HG03175 (cell line): Measurements from ENCODE around the gene ELOB.

Source experiments
- ATAC-seq: cut with Tn5 transposase; IDR thresholded peaks from one replicate; pipeline ENCODE4 v1.9.1; 2021; ENCODE audit warnings: mild to moderate bottlenecking, moderate library complexity; ENCODE audit not compliant: unreplicated experiment

Gene ELOB

GRCh38 chr16:2751577-2752034 lies 25.5 kb downstream of the ELOB start:
- no peak for ATAC-seq

- ATAC-seq, result no peak
Measured at GRCh38 chr16:2749936-2750335, 27.1 kb downstream of the ELOB start.

GRCh38 chr16:2749476-2749875 lies 27.6 kb downstream of the ELOB start:
- ATAC-seq, result no peak

GRCh38 chr16:2748757-2749455 lies 28.2 kb downstream of the ELOB start:
- no peak for ATAC-seq

- ATAC-seq, result no peak
Measured at GRCh38 chr16:2745961-2746360, 31.1 kb downstream of the ELOB start.

- no peak for ATAC-seq
Measured at GRCh38 chr16:2745116-2745890, 31.8 kb downstream of the ELOB start.

- no peak for ATAC-seq
Measured at GRCh38 chr16:2744711-2745110, 32.4 kb downstream of the ELOB start.

- ATAC-seq, result no peak
Measured at GRCh38 chr16:2743007-2743810, 33.9 kb downstream of the ELOB start.

- no peak for ATAC-seq
Measured at GRCh38 chr16:2742323-2743006, 34.6 kb downstream of the ELOB start.

GRCh38 chr16:2741168-2741567 lies 35.9 kb downstream of the ELOB start:
- ATAC-seq, result no peak

GRCh38 chr16:2740476-2740875 lies 36.6 kb downstream of the ELOB start:
- no peak for ATAC-seq

- no peak for ATAC-seq
Measured at GRCh38 chr16:2739625-2740430, 37.3 kb downstream of the ELOB start.

GRCh38 chr16:2738615-2739014 lies 38.5 kb downstream of the ELOB start:
- ATAC-seq, result no peak

GRCh38 chr16:2737895-2738418 lies 39.1 kb downstream of the ELOB start:
- no peak for ATAC-seq

GRCh38 chr16:2737238-2737605 lies 39.9 kb downstream of the ELOB start:
- no peak for ATAC-seq

- ATAC-seq, result no peak
Measured at GRCh38 chr16:2736476-2737237, 40.4 kb downstream of the ELOB start.

GRCh38 chr16:2734844-2735515 lies 42.1 kb downstream of the ELOB start:
- ATAC-seq, result no peak

- ATAC-seq, result no peak
Measured at GRCh38 chr16:2728034-2728433, 49.0 kb downstream of the ELOB start.

- no peak for ATAC-seq
Measured at GRCh38 chr16:2726923-2727322, 50.2 kb downstream of the ELOB start.
